GM23338 (cell line): ENCODE results near the gene ZC3H7A. TPM values are rescaled to one million over a fixed set of nuclear protein-coding genes. Genes with fewer than 3 reads are reported as not detected.

Source experiments
- ATAC-seq: fragments of 200-7000 bp; cut with Tn5 transposase; 3 replicates; pipeline ENCODE4 v1.9.1; 2020
- DNase-seq: peaks from one replicate; pipeline ENCODE4 v3.0.0-alpha.2; 2015; ENCODE audit warnings: low spot score
- H2AFZ ChIP-seq: fragments of 200-600 bp; sonication (generic); 2 replicates; pipeline ENCODE4 v1.8.0; 2016; ENCODE audit warnings: antibody characterized with exemption, mild to moderate bottlenecking, moderate library complexity
- H3F3A ChIP-seq: fragments of 200-600 bp; sonication (generic); replicated peaks from 2 replicates; pipeline ENCODE4 v1.8.0; 2017; ENCODE audit warnings: antibody characterized with exemption, mixed run types, low read depth
- H3K27ac ChIP-seq: fragments of 200-600 bp; sonication (generic); 2 replicates; pipeline ENCODE4 v1.6.1; 2016; ENCODE audit warnings: low read depth
- H3K27me3 ChIP-seq: fragments of 200-600 bp; sonication (generic); 2 replicates; pipeline ENCODE4 v1.8.0; 2016; ENCODE audit warnings: mild to moderate bottlenecking, mixed run types, moderate library complexity; ENCODE audit not compliant: insufficient read depth
- H3K36me3 ChIP-seq: fragments of 200-600 bp; sonication (generic); 2 replicates; pipeline ENCODE4 v1.8.0; 2016; ENCODE audit warnings: mild to moderate bottlenecking; ENCODE audit not compliant: insufficient read depth
- H3K4me1 ChIP-seq: fragments of 200-600 bp; sonication (generic); 2 replicates; pipeline ENCODE4 v1.8.0; 2016; ENCODE audit warnings: mild to moderate bottlenecking, moderate library complexity; ENCODE audit not compliant: insufficient read depth
- H3K4me2 ChIP-seq: fragments of 200-600 bp; sonication (generic); 2 replicates; pipeline ENCODE4 v1.7.1; 2017; ENCODE audit warnings: mixed run types
- H3K4me3 ChIP-seq: fragments of 200-600 bp; sonication (generic); 2 replicates; pipeline ENCODE4 v1.6.1; 2016; ENCODE audit warnings: mixed run types
- H3K79me2 ChIP-seq: fragments of 200-600 bp; sonication (generic); replicated peaks from 2 replicates; pipeline ENCODE4 v1.8.0; 2017; ENCODE audit warnings: mild to moderate bottlenecking; ENCODE audit not compliant: insufficient read depth
- H3K9me2 ChIP-seq: fragments of 200-600 bp; sonication (generic); 2 replicates; pipeline ENCODE4 v1.8.0; 2017; ENCODE audit not compliant: insufficient read depth
- H4K20me1 ChIP-seq: fragments of 200-600 bp; sonication (generic); replicated peaks from 2 replicates; pipeline ENCODE4 v1.8.0; 2017; ENCODE audit warnings: mild to moderate bottlenecking; ENCODE audit not compliant: insufficient read depth
- H3K27ac Mint-ChIP-seq: 2 replicates; pipeline ENCODE4 v1.8.0; 2020; ENCODE audit warnings: inconsistent platforms, mild to moderate bottlenecking, moderate library complexity, mixed read lengths
- H3K27me3 Mint-ChIP-seq: 3 replicates; pipeline ENCODE4 v1.8.0; 2022; ENCODE audit warnings: low read depth, mild to moderate bottlenecking, moderate library complexity, mixed read lengths, inconsistent platforms; ENCODE audit not compliant: insufficient read depth, poor library complexity
- H3K36me3 Mint-ChIP-seq: 3 replicates; pipeline ENCODE4 v1.8.0; 2021; ENCODE audit warnings: low read depth, mild to moderate bottlenecking, inconsistent platforms, moderate library complexity, mixed read lengths
- H3K4me1 Mint-ChIP-seq: 3 replicates; pipeline ENCODE4 v1.8.0; 2020; ENCODE audit warnings: mild to moderate bottlenecking, inconsistent platforms, mixed read lengths
- H3K4me3 Mint-ChIP-seq: 3 replicates; pipeline ENCODE4 v1.8.0; 2021; ENCODE audit warnings: moderate library complexity, mild to moderate bottlenecking, inconsistent platforms, mixed read lengths
- H3K9me3 Mint-ChIP-seq: 3 replicates; pipeline ENCODE4 v1.8.0; 2020; ENCODE audit warnings: moderate library complexity, mild to moderate bottlenecking, inconsistent platforms, mixed read lengths
- CREB1 ChIP-seq: fragments of 250-450 bp; sonication (Bioruptor Pico); IDR thresholded peaks from 2 replicates; pipeline ENCODE4 v1.5.0; 2020; ENCODE audit warnings: low read depth, mild to moderate bottlenecking, moderate library complexity
- CTCF ChIP-seq, 2 experiments: fragments of 200-600 bp in 1 of 2; sonication (generic) in 1 of 2; conservative IDR thresholded peaks; 2 replicates each; pipeline versions ENCODE4 v1.5.1 to v1.6.1; 2016 to 2017; ENCODE audit warnings: antibody characterized with exemption in 2 of 2, low read depth in 2 of 2, mild to moderate bottlenecking in 2 of 2, moderate library complexity in 1 of 2
- EZH2 ChIP-seq: fragments of 200-600 bp; sonication (generic); IDR thresholded peaks from one replicate; pipeline ENCODE4 v1.8.0; 2017; ENCODE audit warnings: antibody characterized with exemption, mild to moderate bottlenecking, low read depth; ENCODE audit not compliant: unreplicated experiment
- EZH2phosphoT487 ChIP-seq: fragments of 200-600 bp; sonication (generic); IDR thresholded peaks from one replicate; pipeline ENCODE4 v1.8.1; 2018; ENCODE audit warnings: antibody characterized with exemption; ENCODE audit not compliant: unreplicated experiment
- JUNB ChIP-seq: IDR thresholded peaks from one replicate; pipeline ENCODE4 v1.6.1; 2016; ENCODE audit warnings: antibody characterized with exemption; ENCODE audit not compliant: unreplicated experiment
- NANOG ChIP-seq: IDR thresholded peaks from 2 replicates; pipeline ENCODE4 v1.6.1; 2016; ENCODE audit warnings: antibody characterized with exemption, borderline replicate concordance
- POLR2AphosphoS5 ChIP-seq: IDR thresholded peaks from 2 replicates; pipeline ENCODE4 v1.6.1; 2016; ENCODE audit warnings: antibody characterized with exemption, low read depth
- STAT1 ChIP-seq: IDR thresholded peaks from one replicate; pipeline ENCODE4 v1.6.1; 2016; ENCODE audit warnings: antibody characterized with exemption; ENCODE audit not compliant: unreplicated experiment
- ZNF114 ChIP-seq: fragments of 250-450 bp; sonication (Bioruptor Pico); IDR thresholded peaks from 2 replicates; pipeline ENCODE4 v1.5.0; 2020; ENCODE audit warnings: mild to moderate bottlenecking, moderate library complexity
- ZNF331 ChIP-seq: fragments of 250-450 bp; sonication (Bioruptor Pico); IDR thresholded peaks from 2 replicates; pipeline ENCODE4 v1.5.0; 2020; ENCODE audit warnings: low read depth, mild to moderate bottlenecking, moderate library complexity
- polyA plus RNA-seq: library from polyadenylated mRNA; unstranded; fragments of >200 nt; fragmentation: Nextera tagmentation; extraction: Ambion mirVana; gene quantifications from 2 replicates; pipeline ENCODE4 v1.2.1, GENCODE V29; 2016
- total RNA-seq: library from RNA; depleted of rRNA; stranded (reverse); fragments of >200 nt; shearing (Covaris generic); gene quantifications from 2 replicates; pipeline ENCODE4 v1.2.3, GENCODE V29; 2014
- TF ChIP-seq, protein P1 (sequence below): fragments of 250-450 bp; sonication (Bioruptor Pico); IDR thresholded peaks from 2 replicates; pipeline ENCODE4 v1.5.0; 2020; ENCODE audit warnings: mild to moderate bottlenecking, moderate library complexity
- TF ChIP-seq, protein P2 (sequence below): IDR thresholded peaks from one replicate; pipeline ENCODE4 v1.6.1; 2018; ENCODE audit warnings: antibody characterized with exemption; ENCODE audit not compliant: unreplicated experiment
- TF ChIP-seq, protein P3 (sequence below): IDR thresholded peaks from 2 replicates; pipeline ENCODE4 v1.6.1; 2016; ENCODE audit warnings: antibody characterized with exemption

Gene ZC3H7A
- total and polyA plus RNA-seq, 2 experiments from 2014 or later, result 32.7 to 42.2 TPM

DNA sequence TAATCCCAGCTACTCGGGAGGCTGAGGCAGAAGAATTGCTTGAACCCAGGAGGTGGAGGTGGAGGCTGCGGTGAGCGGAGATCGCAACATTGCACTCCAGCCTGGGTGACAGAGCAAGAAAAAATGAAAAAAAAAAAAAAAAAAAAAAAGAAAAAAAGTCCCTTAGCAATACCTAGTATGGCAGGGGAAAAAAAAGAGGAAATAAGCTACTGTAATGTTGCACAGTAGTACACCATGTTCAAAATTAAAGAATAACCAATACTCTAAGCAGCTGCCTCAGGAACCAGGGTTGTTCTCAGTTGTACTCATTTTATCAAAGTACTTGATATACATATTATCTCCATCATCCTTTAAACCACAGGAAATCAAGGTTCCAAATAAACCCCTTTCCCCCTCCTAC lies 37.1 kb downstream of the ZC3H7A start:
- no peaks in the 10 kb centered on the region for H3K4me1 ChIP-seq
- H4K20me1 ChIP-seq, result peaks cover 7% of the 10 kb centered on the region; the same call in 1 of the 2 replicates
- H3K36me3 ChIP-seq, result peaks cover 65% of the 10 kb centered on the region; the same call in 1 of the 2 replicates
- no peak overlapping the region for H3K4me3 ChIP-seq
- Mint-ChIP-seq H3K4me3 (no peak overlapping the region), H3K36me3 (peaks cover 71% of the 10 kb centered on the region), H3K27me3 (no peaks in the 10 kb centered on the region), H3K9me3 (no peaks in the 10 kb centered on the region), H3K4me1 (no peaks in the 10 kb centered on the region), H3K27ac (no peak overlapping the region)
- DNase-seq (no peak), ATAC-seq (no peak)
- H3K27me3 ChIP-seq, result no peaks in the 10 kb centered on the region
- H3K79me2 ChIP-seq, result no peaks in the 10 kb centered on the region
- no peak overlapping the region for H3K27ac ChIP-seq
- peaks cover 5% of the 10 kb centered on the region; the same call in 1 of the 2 replicates for H3F3A ChIP-seq
- H3K9me2 ChIP-seq, result no peaks in the 10 kb centered on the region
- no peak overlapping the region for H3K4me2 ChIP-seq
- TF ChIP-seq POLR2AphosphoS5, result no peak
- no peak for TF ChIP-seq ZNF114 (CRISPR knock-in tag)
- TF ChIP-seq CREB1, result no peak
- no peak for TF ChIP-seq EZH2phosphoT487
- no peak for TF ChIP-seq JUNB
- no peak for TF ChIP-seq EZH2
- TF ChIP-seq CTCF (conservative IDR thresholded peaks at IDR 0.05; ENCODE audit: low read depth in 2 of 2), result no peak
- no peak for TF ChIP-seq ZNF331 (CRISPR knock-in tag)
- TF ChIP-seq, protein P1, sequence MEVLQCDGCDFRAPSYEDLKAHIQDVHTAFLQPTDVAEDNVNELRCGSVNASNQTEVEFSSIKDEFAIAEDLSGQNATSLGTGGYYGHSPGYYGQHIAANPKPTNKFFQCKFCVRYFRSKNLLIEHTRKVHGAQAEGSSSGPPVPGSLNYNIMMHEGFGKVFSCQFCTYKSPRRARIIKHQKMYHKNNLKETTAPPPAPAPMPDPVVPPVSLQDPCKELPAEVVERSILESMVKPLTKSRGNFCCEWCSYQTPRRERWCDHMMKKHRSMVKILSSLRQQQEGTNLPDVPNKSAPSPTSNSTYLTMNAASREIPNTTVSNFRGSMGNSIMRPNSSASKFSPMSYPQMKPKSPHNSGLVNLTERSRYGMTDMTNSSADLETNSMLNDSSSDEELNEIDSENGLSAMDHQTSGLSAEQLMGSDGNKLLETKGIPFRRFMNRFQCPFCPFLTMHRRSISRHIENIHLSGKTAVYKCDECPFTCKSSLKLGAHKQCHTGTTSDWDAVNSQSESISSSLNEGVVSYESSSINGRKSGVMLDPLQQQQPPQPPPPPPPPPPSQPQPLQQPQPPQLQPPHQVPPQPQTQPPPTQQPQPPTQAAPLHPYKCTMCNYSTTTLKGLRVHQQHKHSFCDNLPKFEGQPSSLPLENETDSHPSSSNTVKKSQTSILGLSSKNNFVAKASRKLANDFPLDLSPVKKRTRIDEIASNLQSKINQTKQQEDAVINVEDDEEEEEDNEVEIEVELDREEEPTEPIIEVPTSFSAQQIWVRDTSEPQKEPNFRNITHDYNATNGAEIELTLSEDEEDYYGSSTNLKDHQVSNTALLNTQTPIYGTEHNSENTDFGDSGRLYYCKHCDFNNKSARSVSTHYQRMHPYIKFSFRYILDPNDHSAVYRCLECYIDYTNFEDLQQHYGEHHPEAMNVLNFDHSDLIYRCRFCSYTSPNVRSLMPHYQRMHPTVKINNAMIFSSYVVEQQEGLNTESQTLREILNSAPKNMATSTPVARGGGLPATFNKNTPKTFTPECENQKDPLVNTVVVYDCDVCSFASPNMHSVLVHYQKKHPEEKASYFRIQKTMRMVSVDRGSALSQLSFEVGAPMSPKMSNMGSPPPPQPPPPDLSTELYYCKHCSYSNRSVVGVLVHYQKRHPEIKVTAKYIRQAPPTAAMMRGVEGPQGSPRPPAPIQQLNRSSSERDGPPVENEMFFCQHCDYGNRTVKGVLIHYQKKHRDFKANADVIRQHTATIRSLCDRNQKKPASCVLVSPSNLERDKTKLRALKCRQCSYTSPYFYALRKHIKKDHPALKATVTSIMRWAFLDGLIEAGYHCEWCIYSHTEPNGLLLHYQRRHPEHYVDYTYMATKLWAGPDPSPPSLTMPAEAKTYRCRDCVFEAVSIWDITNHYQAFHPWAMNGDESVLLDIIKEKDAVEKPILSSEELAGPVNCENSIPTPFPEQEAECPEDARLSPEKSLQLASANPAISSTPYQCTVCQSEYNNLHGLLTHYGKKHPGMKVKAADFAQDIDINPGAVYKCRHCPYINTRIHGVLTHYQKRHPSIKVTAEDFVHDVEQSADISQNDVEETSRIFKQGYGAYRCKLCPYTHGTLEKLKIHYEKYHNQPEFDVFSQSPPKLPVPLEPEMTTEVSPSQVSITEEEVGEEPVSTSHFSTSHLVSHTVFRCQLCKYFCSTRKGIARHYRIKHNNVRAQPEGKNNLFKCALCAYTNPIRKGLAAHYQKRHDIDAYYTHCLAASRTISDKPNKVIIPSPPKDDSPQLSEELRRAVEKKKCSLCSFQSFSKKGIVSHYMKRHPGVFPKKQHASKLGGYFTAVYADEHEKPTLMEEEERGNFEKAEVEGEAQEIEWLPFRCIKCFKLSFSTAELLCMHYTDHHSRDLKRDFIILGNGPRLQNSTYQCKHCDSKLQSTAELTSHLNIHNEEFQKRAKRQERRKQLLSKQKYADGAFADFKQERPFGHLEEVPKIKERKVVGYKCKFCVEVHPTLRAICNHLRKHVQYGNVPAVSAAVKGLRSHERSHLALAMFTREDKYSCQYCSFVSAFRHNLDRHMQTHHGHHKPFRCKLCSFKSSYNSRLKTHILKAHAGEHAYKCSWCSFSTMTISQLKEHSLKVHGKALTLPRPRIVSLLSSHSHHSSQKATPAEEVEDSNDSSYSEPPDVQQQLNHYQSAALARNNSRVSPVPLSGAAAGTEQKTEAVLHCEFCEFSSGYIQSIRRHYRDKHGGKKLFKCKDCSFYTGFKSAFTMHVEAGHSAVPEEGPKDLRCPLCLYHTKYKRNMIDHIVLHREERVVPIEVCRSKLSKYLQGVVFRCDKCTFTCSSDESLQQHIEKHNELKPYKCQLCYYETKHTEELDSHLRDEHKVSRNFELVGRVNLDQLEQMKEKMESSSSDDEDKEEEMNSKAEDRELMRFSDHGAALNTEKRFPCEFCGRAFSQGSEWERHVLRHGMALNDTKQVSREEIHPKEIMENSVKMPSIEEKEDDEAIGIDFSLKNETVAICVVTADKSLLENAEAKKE (CRISPR knock-in tag), result no peak
- TF ChIP-seq, protein P2, sequence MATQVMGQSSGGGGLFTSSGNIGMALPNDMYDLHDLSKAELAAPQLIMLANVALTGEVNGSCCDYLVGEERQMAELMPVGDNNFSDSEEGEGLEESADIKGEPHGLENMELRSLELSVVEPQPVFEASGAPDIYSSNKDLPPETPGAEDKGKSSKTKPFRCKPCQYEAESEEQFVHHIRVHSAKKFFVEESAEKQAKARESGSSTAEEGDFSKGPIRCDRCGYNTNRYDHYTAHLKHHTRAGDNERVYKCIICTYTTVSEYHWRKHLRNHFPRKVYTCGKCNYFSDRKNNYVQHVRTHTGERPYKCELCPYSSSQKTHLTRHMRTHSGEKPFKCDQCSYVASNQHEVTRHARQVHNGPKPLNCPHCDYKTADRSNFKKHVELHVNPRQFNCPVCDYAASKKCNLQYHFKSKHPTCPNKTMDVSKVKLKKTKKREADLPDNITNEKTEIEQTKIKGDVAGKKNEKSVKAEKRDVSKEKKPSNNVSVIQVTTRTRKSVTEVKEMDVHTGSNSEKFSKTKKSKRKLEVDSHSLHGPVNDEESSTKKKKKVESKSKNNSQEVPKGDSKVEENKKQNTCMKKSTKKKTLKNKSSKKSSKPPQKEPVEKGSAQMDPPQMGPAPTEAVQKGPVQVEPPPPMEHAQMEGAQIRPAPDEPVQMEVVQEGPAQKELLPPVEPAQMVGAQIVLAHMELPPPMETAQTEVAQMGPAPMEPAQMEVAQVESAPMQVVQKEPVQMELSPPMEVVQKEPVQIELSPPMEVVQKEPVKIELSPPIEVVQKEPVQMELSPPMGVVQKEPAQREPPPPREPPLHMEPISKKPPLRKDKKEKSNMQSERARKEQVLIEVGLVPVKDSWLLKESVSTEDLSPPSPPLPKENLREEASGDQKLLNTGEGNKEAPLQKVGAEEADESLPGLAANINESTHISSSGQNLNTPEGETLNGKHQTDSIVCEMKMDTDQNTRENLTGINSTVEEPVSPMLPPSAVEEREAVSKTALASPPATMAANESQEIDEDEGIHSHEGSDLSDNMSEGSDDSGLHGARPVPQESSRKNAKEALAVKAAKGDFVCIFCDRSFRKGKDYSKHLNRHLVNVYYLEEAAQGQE, result no peak
- no peak for TF ChIP-seq NANOG
- TF ChIP-seq, protein P3, sequence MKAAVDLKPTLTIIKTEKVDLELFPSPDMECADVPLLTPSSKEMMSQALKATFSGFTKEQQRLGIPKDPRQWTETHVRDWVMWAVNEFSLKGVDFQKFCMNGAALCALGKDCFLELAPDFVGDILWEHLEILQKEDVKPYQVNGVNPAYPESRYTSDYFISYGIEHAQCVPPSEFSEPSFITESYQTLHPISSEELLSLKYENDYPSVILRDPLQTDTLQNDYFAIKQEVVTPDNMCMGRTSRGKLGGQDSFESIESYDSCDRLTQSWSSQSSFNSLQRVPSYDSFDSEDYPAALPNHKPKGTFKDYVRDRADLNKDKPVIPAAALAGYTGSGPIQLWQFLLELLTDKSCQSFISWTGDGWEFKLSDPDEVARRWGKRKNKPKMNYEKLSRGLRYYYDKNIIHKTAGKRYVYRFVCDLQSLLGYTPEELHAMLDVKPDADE, result no peak
- TF ChIP-seq STAT1, result no peak
- H2AFZ ChIP-seq, result no peak overlapping the region
